Esophagus muscularis mucosa (tissue), 4 donors: ENCODE results near the gene AHNAK2. TPM values are rescaled to one million over a fixed set of nuclear protein-coding genes. Genes with fewer than 3 reads are reported as not detected.

Experiments
- DNase-seq: peaks from one replicate; pipeline ENCODE4 v3.0.0-alpha.2; 2017; ENCODE audit errors: extremely low spot score
- H3K27ac ChIP-seq, 4 donors: fragments of 200-600 bp; sonication (generic); replicated peaks in 1 of 4; 1 replicate in 3 of 4; 2 replicates in 1 of 4; pipeline ENCODE4 v1.5.1; 2016 to 2019; ENCODE audit warnings: mild to moderate bottlenecking in 1 of 4
- H3K27me3 ChIP-seq, 4 donors: fragments of 200-600 bp; sonication (generic); one replicate each; pipeline versions ENCODE4 v1.5.1 to v1.6.0; 2016 to 2019
- H3K36me3 ChIP-seq, 4 donors: fragments of 200-600 bp; sonication (generic); one replicate each; pipeline ENCODE4 v1.5.1; 2016 to 2019
- H3K4me1 ChIP-seq, 4 donors: fragments of 200-600 bp; sonication (generic); one replicate each; pipeline ENCODE4 v1.5.1; 2016 to 2019
- H3K4me3 ChIP-seq, 4 donors: fragments of 200-600 bp; sonication (generic); 1 replicate in 2 of 4; 2 replicates in 2 of 4; pipeline ENCODE4 v1.5.1; 2016 to 2019; ENCODE audit warnings: mild to moderate bottlenecking in 4 of 4, moderate library complexity in 1 of 4
- H3K9me3 ChIP-seq, 4 donors: fragments of 200-600 bp; sonication (generic); 1 replicate in 3 of 4; 2 replicates in 1 of 4; pipeline ENCODE4 v1.5.1; 2016 to 2019
- CTCF ChIP-seq, 3 experiments: fragments of 200-600 bp in 2 of 3; fragments of 450-650 bp in 1 of 3; sonication (generic) in 2 of 3; IDR thresholded peaks; one replicate each; pipeline ENCODE4 v1.5.1; 2017 to 2019; ENCODE audit warnings: antibody characterized with exemption in 3 of 3, mild to moderate bottlenecking in 2 of 3, moderate library complexity in 1 of 3
- EP300 ChIP-seq: sonication (generic); formaldehyde crosslinking; IDR thresholded peaks from one replicate; pipeline ENCODE4 v1.6.1; 2017; ENCODE audit warnings: antibody characterized with exemption
- POLR2A ChIP-seq: fragments of 450-650 bp; IDR thresholded peaks from one replicate; pipeline ENCODE4 v1.6.1; 2017; ENCODE audit warnings: antibody characterized with exemption, moderate library complexity, mild to moderate bottlenecking, low read depth
- POLR2AphosphoS5 ChIP-seq, 2 donors: sonication (generic); formaldehyde crosslinking; IDR thresholded peaks; one replicate each; pipeline ENCODE4 v1.6.1; 2017; ENCODE audit warnings: antibody characterized with exemption in 2 of 2
- WGBS: methylation state at CpG from one replicate; pipeline ENCODE4 v1.1.5; 2018; 5-methylcytosine and 5-hydroxymethylcytosine counted together
- intact Hi-C: fragments of 100-400 bp; cut with DNase I; formaldehyde crosslinking; loops from one replicate; pipeline ENCODE4 v1.15.1; 2023
- total RNA-seq, 4 donors: library from RNA; depleted of rRNA; stranded (reverse); fragments of >200 nt; gene quantifications; one replicate each; pipeline versions ENCODE4 v1.1.0 to v1.2.1, GENCODE V29; 2016

The AHNAK2 gene
- total RNA-seq, 4 donors from 2014 or later: 95.3 to 277 (median 195) TPM

DNA sequence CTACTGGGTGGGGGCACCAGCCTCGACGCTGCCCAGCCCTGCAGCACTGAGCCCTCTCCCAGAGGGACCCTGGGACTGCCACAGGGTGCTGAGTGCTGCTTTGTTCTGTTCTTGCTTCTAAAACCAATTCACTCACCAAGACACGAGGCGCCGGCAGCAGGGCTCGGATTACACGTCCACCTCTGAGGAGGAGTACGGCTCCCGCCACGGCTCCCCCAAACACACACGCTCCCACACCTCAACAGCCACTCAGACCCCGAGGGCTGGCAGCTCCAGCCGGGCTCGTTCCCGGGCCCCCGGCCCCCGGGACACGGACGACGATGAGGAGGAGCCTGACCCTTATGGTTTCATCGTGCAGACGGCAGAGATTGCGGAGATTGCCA is 88.8 kb downstream of the AHNAK2 start:
- H3K36me3 ChIP-seq: peaks cover 5 to 64% (median 41%) of the 10 kb centered on the region in 4 donors
- no peak for TF ChIP-seq EP300
- no peak for TF ChIP-seq POLR2AphosphoS5 (IDR thresholded peaks at IDR 0.05)
- TF ChIP-seq CTCF (IDR thresholded peaks at IDR 0.05): no peak
- TF ChIP-seq POLR2A: no peak
- DNase-seq: no peak
- no peaks in the 10 kb centered on the region for H3K27me3 ChIP-seq
- peaks cover 0 to 3% (median 1%) of the 10 kb centered on the region in 4 donors for H3K4me1 ChIP-seq
- intact Hi-C loops: no loop called here
- no peaks in the 10 kb centered on the region for H3K9me3 ChIP-seq
- H3K4me3 ChIP-seq: no peak overlapping the region
- WGBS: 94% methylated on average over 13 of the region's 23 CpGs
- no peak overlapping the region for H3K27ac ChIP-seq

DNA sequence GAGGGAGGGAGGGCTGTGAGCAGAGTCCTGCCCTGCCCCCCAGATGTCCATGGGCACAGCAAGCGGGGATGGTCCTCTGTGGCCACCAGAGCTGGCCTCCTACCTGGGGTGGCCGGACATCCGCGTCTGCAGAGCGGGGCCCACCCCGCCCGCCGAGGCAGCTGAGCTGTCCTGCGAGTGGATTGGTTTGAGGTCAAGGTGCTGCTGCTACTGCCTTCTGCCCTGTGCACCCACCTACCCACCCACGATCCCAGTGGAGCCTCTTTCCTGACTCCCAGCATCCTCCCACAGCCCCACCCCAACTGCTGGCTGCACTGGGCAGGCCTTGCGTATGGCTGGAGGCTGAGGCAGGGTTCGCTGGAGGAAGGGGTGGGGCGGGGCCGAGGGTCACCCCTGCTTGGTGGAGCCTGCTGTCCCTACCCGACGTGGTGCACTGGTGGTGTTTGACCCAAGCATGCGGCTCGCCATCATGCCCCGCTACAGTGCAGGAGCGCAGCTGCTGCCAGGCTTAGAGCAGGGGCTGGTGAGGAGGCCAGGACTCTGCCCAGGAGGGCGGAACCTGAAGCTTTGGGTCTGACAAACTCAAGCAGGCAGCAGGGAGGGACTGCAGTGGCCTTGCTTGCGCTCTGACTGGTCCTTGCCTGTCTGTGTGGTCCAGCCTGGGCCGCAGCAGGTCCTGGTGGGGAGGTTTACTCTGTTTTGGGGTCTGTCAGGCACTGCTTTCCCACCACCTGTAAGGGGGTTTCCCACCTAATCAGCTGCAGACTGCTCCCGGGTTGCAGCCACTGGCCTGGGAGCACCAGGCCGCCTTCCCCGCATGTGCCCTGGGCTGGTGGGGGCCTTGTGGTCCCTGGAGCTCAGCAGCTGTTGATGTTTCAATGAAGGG is 89.4 kb downstream of the AHNAK2 start:
- Histone ChIP-seq H3K4me1 (no peaks in the 10 kb centered on the region), H3K27me3 (no peaks in the 10 kb centered on the region), H3K4me3 (no peak overlapping the region), H3K27ac (no peak overlapping the region), H3K36me3 (peaks cover 5 to 64% (median 47%) of the 10 kb centered on the region in 4 donors), H3K9me3 (no peaks in the 10 kb centered on the region)
- DNase-seq: no peak
- intact Hi-C loops: no loop called here
- TF ChIP-seq CTCF (IDR thresholded peaks at IDR 0.05) (no peak), POLR2A (no peak)
- 75% methylated on average over 8 of the region's 26 CpGs for WGBS

GRCh38 chr14:104887623-104888488 is 90.3 kb downstream of the AHNAK2 start:
- DNase-seq: no peak
- H3K4me1 ChIP-seq: no peaks in the 10 kb centered on the region

More at GRCh38 chr14:104887623-104888488, 90.3 kb downstream of the AHNAK2 start:
- H3K4me3 ChIP-seq: no peak overlapping the region
- H3K27me3 ChIP-seq: no peaks in the 10 kb centered on the region
- H3K36me3 ChIP-seq: peaks cover 5 to 65% (median 56%) of the 10 kb centered on the region in 4 donors
- H3K27ac ChIP-seq: no peak overlapping the region
- H3K9me3 ChIP-seq: no peaks in the 10 kb centered on the region
- WGBS: 100% methylated on average over 7 of the region's 33 CpGs
- intact Hi-C loops: no loop called here
- TF ChIP-seq EP300: no peak
- TF ChIP-seq CTCF (IDR thresholded peaks at IDR 0.05): no peak
- no peak for TF ChIP-seq POLR2AphosphoS5 (IDR thresholded peaks at IDR 0.05)
- TF ChIP-seq POLR2A: no peak

Other genes with a start within 250 kb of the AHNAK2 start
- gene SIVA1, start 225.2 kb downstream of the AHNAK2 start, total RNA-seq: 100 to 1,000 TPM; 207 to 324 (median 290) TPM
- gene AKT1, start 182.6 kb downstream of the AHNAK2 start, total RNA-seq: 100 to 1,000 TPM; 162 to 267 (median 187) TPM
- 1 to 10 TPM; 2.5 to 6.4 (median 4.9) TPM for gene ZBTB42, start 177.3 kb downstream of the AHNAK2 start, total RNA-seq
- gene CEP170B, start 113.1 kb downstream of the AHNAK2 start, total RNA-seq: 10 to 100 TPM; 24.1 to 70.6 (median 45.7) TPM
- under 1 TPM; under 0.01 to 0.50 (median 0.15) TPM for gene PLD4, start 53.5 kb downstream of the AHNAK2 start, total RNA-seq
- 1 to 10 TPM; 3.7 to 9.8 (median 6.7) TPM for gene CLBA1, start 7.4 kb upstream of the AHNAK2 start, total RNA-seq
- gene CDCA4, start 42.7 kb upstream of the AHNAK2 start, total RNA-seq: 1 to 10 TPM; 5.0 to 8.0 (median 6.0) TPM
- 1 to 10 TPM; 1.2 to 8.0 (median 2.1) TPM for gene GPR132, start 87.1 kb upstream of the AHNAK2 start, total RNA-seq
- gene JAG2, start 190.4 kb upstream of the AHNAK2 start, total RNA-seq: 10 to 100 TPM in 3 of 4 donors, 1 to 10 TPM in 1; 5.0 to 19.0 (median 13.9) TPM
- gene NUDT14, start 202.9 kb upstream of the AHNAK2 start, total RNA-seq: 1 to 10 TPM; 2.1 to 6.2 (median 5.8) TPM